Breast epithelium (tissue), 3 donors: ENCODE measurements around the gene PDGFD.

ENCODE experiments used
- POLR2AphosphoS5 ChIP-seq, 3 donors: sonication (generic); formaldehyde crosslinking; IDR thresholded peaks; one replicate each; pipeline ENCODE4 v1.6.1; 2017; ENCODE audit warnings: antibody characterized with exemption in 3 of 3
- TF ChIP-seq, protein P1 (sequence below), 3 donors: fragments of 450-650 bp; IDR thresholded peaks; one replicate each; pipeline ENCODE4 v1.5.1; 2016 to 2017; ENCODE audit warnings: antibody characterized with exemption in 3 of 3, mild to moderate bottlenecking in 3 of 3, moderate library complexity in 3 of 3

- TF ChIP-seq, protein P1, sequence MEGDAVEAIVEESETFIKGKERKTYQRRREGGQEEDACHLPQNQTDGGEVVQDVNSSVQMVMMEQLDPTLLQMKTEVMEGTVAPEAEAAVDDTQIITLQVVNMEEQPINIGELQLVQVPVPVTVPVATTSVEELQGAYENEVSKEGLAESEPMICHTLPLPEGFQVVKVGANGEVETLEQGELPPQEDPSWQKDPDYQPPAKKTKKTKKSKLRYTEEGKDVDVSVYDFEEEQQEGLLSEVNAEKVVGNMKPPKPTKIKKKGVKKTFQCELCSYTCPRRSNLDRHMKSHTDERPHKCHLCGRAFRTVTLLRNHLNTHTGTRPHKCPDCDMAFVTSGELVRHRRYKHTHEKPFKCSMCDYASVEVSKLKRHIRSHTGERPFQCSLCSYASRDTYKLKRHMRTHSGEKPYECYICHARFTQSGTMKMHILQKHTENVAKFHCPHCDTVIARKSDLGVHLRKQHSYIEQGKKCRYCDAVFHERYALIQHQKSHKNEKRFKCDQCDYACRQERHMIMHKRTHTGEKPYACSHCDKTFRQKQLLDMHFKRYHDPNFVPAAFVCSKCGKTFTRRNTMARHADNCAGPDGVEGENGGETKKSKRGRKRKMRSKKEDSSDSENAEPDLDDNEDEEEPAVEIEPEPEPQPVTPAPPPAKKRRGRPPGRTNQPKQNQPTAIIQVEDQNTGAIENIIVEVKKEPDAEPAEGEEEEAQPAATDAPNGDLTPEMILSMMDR (IDR thresholded peaks at IDR 0.05) = no peak
- TF ChIP-seq POLR2AphosphoS5 (IDR thresholded peaks at IDR 0.05) = no peak
Observed at GRCh38 chr11:104136861-104137260, 27.1 kb downstream of the PDGFD start.
